Muscle layer of duodenum (tissue), 2 donors: ENCODE data around the gene GPR157.

Experiments
- H3K27ac ChIP-seq: one replicate; pipeline ENCODE4 v1.7.0; 2013; ENCODE audit warnings: mild to moderate bottlenecking, low read length
- H3K27me3 ChIP-seq: one replicate; pipeline ENCODE4 v1.7.0; 2013; ENCODE audit warnings: low read depth, mild to moderate bottlenecking, control low read depth, low read length
- H3K36me3 ChIP-seq, 2 donors: one replicate each; pipeline ENCODE4 v1.7.0; 2013; ENCODE audit warnings: low read length in 2 of 2, control low read depth in 1 of 2, mild to moderate bottlenecking in 1 of 2; ENCODE audit not compliant: insufficient read depth in 2 of 2, control insufficient read depth in 1 of 2
- H3K4me1 ChIP-seq, 2 donors: one replicate each; pipeline ENCODE4 v1.7.0; 2013; ENCODE audit warnings: low read length in 2 of 2, mild to moderate bottlenecking in 2 of 2, control low read depth in 1 of 2, moderate library complexity in 1 of 2; ENCODE audit not compliant: insufficient read depth in 2 of 2, control insufficient read depth in 1 of 2
- H3K4me3 ChIP-seq, 2 donors: one replicate each; pipeline ENCODE4 v1.7.0; 2013; ENCODE audit warnings: low read length in 2 of 2, low read depth in 1 of 2, mild to moderate bottlenecking in 1 of 2
- H3K9me3 ChIP-seq, 2 donors: one replicate each; pipeline ENCODE4 v1.7.0; 2013; ENCODE audit warnings: low read length in 2 of 2, control low read depth in 1 of 2, mild to moderate bottlenecking in 1 of 2; ENCODE audit not compliant: control insufficient read depth in 1 of 2
- donor health status: healthy.

Gene GPR157

GRCh38 chr1:9115351-9116205 lies 13.3 kb downstream of the GPR157 start:
- Histone ChIP-seq H3K27me3 (no peaks in the 10 kb centered on the region), H3K27ac (no peak overlapping the region), H3K36me3 (no peaks in the 10 kb centered on the region), H3K4me3 (no peak overlapping the region), H3K4me1 (no peaks in the 10 kb centered on the region), H3K9me3 (no peaks in the 10 kb centered on the region)

- Histone ChIP-seq H3K27ac (no peak overlapping the region), H3K4me1 (no peaks in the 10 kb centered on the region), H3K4me3 (no peak overlapping the region), H3K36me3 (no peaks in the 10 kb centered on the region), H3K9me3 (no peaks in the 10 kb centered on the region), H3K27me3 (no peaks in the 10 kb centered on the region)
Observed at GRCh38 chr1:9112961-9113880, 15.7 kb downstream of the GPR157 start.

- no peaks in the 10 kb centered on the region for H3K9me3 ChIP-seq
- no peak overlapping the region for H3K27ac ChIP-seq
- no peak overlapping the region for H3K4me3 ChIP-seq
- no peaks in the 10 kb centered on the region for H3K4me1 ChIP-seq
- H3K36me3 ChIP-seq, result peaks cover 0 to 3% of the 10 kb centered on the region in 2 donors
- H3K27me3 ChIP-seq, result no peaks in the 10 kb centered on the region
Observed at GRCh38 chr1:9111957-9112356, 16.9 kb downstream of the GPR157 start.

- Histone ChIP-seq H3K9me3 (no peaks in the 10 kb centered on the region), H3K27me3 (no peaks in the 10 kb centered on the region), H3K36me3 (peaks cover 0 to 3% of the 10 kb centered on the region in 2 donors), H3K4me3 (no peak overlapping the region), H3K4me1 (no peaks in the 10 kb centered on the region), H3K27ac (no peak overlapping the region)
Observed at GRCh38 chr1:9111357-9111691, 17.6 kb downstream of the GPR157 start.

GRCh38 chr1:9110669-9111356 lies 18.1 kb downstream of the GPR157 start:
- no peaks in the 10 kb centered on the region for H3K27me3 ChIP-seq
- no peak overlapping the region for H3K27ac ChIP-seq
- no peak overlapping the region for H3K4me3 ChIP-seq
- H3K36me3 ChIP-seq, result peaks cover 0 to 3% of the 10 kb centered on the region in 2 donors
- no peaks in the 10 kb centered on the region for H3K9me3 ChIP-seq
- no peaks in the 10 kb centered on the region for H3K4me1 ChIP-seq

DNA sequence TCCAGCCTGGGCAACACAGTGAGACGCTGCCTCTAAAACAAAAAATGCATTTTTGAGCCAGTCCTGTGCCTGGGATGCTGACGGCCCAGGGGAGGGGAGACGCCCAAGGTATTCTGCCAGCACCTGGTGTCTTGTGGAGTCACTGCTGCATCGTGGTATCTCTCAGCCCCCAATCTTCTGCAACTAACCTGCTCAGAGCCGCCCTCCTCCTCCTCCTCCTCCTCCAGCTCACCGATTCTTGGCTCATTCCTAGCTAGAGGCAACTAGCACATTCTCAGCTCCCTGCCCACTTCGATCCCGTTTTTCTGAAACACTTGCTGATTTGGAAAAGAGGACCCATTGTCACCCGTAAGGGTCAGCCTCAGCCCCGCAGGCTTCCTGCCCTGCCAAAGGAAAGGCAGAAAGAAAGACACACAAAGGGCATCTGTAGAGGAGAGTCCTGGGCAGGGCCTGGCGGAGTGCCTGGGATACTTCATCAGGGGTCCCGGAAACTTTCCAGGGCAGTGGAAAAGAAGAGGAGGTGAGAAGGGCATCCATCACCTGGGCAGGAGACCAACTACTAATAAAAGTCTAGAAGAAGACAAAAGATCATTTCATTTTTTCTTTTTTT lies 20.7 kb downstream of the GPR157 start:
- Histone ChIP-seq H3K27me3 (no peaks in the 10 kb centered on the region), H3K9me3 (no peaks in the 10 kb centered on the region), H3K4me3 (no peak overlapping the region), H3K27ac (no peak overlapping the region), H3K36me3 (peaks cover 0 to 15% of the 10 kb centered on the region in 2 donors), H3K4me1 (no peaks in the 10 kb centered on the region)

DNA sequence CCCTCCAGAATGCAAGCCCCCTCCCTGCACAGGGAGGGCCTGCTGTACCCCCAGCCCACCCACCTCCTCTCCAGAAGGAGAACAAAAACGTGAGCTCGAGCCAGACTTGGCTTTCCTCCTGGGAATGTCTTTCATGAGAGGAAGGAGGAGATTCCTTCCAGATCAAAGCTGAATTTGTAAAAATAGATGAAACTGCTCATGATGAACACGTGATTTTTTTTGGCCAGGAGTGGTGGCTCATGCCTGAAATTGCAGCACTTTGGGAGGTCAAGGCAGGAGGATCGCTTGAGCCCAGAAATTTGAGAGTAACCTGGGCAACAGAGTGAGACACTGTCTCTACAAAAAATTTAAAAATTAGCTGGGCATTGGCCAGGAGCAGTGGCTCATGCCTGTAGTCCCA lies 21.8 kb downstream of the GPR157 start:
- Histone ChIP-seq H3K27ac (no peak overlapping the region), H3K4me1 (no peaks in the 10 kb centered on the region), H3K27me3 (no peaks in the 10 kb centered on the region), H3K4me3 (no peak overlapping the region), H3K36me3 (peaks cover 0 to 15% of the 10 kb centered on the region in 2 donors), H3K9me3 (no peaks in the 10 kb centered on the region)

GRCh38 chr1:9106286-9106685 lies 22.6 kb downstream of the GPR157 start:
- no peaks in the 10 kb centered on the region for H3K27me3 ChIP-seq

GRCh38 chr1:9105336-9105867 lies 23.5 kb downstream of the GPR157 start:
- H3K9me3 ChIP-seq, result no peaks in the 10 kb centered on the region
- no peak overlapping the region for H3K27ac ChIP-seq
- H3K4me3 ChIP-seq, result no peak overlapping the region
- H3K4me1 ChIP-seq, result no peaks in the 10 kb centered on the region
- peaks cover 0 to 15% of the 10 kb centered on the region in 2 donors for H3K36me3 ChIP-seq
- no peaks in the 10 kb centered on the region for H3K27me3 ChIP-seq

More at GRCh38 chr1:9106286-9106685, 22.6 kb downstream of the GPR157 start:
- H3K36me3 ChIP-seq, result peaks cover 0 to 15% of the 10 kb centered on the region in 2 donors
- H3K4me3 ChIP-seq, result no peak overlapping the region
- H3K27ac ChIP-seq, result no peak overlapping the region
- no peaks in the 10 kb centered on the region for H3K9me3 ChIP-seq
- H3K4me1 ChIP-seq, result no peaks in the 10 kb centered on the region

GRCh38 chr1:9101510-9102146 lies 27.3 kb downstream of the GPR157 start:
- Histone ChIP-seq H3K36me3 (peaks cover 0 to 12% of the 10 kb centered on the region in 2 donors), H3K27ac (no peak overlapping the region), H3K4me3 (no peak overlapping the region), H3K9me3 (no peaks in the 10 kb centered on the region), H3K27me3 (no peaks in the 10 kb centered on the region), H3K4me1 (peaks cover 0 to 8% of the 10 kb centered on the region in 2 donors)
